Upper lobe of left lung (tissue), 4 donors: Measurements from ENCODE around the gene DIPK1C.

Experiments
- CTCF ChIP-seq, 6 experiments: fragments of 450-650 bp in 4 of 6; fragments of 200-600 bp in 2 of 6; sonication (generic) in 2 of 6; IDR thresholded peaks; one replicate each; pipeline ENCODE4 v1.5.1; 2016 to 2019; ENCODE audit warnings: antibody characterized with exemption in 6 of 6
- EP300 ChIP-seq, 4 donors: sonication (generic); formaldehyde crosslinking; IDR thresholded peaks; one replicate each; pipeline ENCODE4 v1.5.1; 2017; ENCODE audit warnings: antibody characterized with exemption in 4 of 4, control low read depth in 2 of 4
- POLR2A ChIP-seq, 4 donors: fragments of 450-650 bp; IDR thresholded peaks; one replicate each; pipeline ENCODE4 v1.5.1; 2016 to 2017; ENCODE audit warnings: antibody characterized with exemption in 4 of 4, mild to moderate bottlenecking in 2 of 4
- POLR2AphosphoS5 ChIP-seq, 2 donors: sonication (generic); formaldehyde crosslinking; IDR thresholded peaks; one replicate each; pipeline ENCODE4 v1.5.1; 2017; ENCODE audit warnings: antibody characterized with exemption in 2 of 2

GRCh38 chr18:74453016-74453566 lies 4.0 kb downstream of the DIPK1C start:
- TF ChIP-seq POLR2A (IDR thresholded peaks at IDR 0.05) (no peak), CTCF (IDR thresholded peaks at IDR 0.05) (no peak), POLR2AphosphoS5 (IDR thresholded peaks at IDR 0.05) (no peak), EP300 (IDR thresholded peaks at IDR 0.05) (no peak)
